ENCODE data around the gene LRRC8A.
"Not testable (repeated sequence)": the region's sequence is repeated elsewhere in the genome, so short reads cannot be mapped to it uniquely, and the experiment has no call there.

The LRRC8A gene

DNA sequence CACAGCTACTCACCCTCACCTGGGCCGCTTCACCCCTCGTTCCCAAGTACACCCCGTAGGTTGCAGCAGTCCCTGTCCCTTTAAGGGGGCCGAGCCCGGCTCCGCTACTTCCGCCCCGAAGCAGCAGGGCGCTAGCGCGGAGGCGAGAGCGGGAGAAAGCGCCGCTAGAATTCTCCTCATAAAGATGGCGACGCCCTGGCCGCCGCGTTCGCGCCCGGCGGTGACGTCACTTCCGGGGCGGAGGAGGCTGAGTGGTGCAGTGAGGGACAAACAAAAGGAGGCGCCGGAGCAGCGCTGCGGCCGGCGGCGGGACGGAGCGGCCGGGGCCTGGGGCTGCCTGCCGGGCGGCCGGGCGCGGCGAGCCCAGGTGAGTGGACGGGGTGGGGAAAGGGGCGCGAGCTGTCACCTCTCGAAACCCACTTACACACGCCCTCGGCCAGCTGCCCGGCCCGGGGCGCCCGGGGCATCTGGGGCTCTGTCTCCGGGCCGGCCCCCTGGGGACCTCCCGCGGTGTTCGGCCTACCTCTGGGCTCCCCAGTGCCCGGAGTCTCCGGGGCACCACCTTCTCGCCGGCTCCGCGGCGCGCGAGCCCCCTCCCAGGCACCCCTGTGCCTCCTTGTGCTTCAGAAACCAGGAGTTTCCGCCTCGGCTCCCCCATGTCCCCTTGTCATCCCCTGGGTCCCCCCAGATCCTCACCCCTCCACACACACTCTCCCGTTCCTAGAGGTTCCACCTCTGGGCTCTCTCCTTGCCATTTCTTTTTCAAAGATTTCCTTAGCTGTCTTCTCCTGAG, at the start of gene LRRC8A, which contains the start of gene KYAT1:
Gene LRRC8A (plus strand): TSS at position 250 of the 793 bp plus-strand sequence. CDS start 25,032 bp downstream, outside the sequence.
Gene KYAT1 (minus strand): TSS at position 67 of the 793 bp plus-strand sequence. CDS start 36,545 bp downstream, outside the sequence.
- DNase-seq: peak; percentile 87

DNA sequence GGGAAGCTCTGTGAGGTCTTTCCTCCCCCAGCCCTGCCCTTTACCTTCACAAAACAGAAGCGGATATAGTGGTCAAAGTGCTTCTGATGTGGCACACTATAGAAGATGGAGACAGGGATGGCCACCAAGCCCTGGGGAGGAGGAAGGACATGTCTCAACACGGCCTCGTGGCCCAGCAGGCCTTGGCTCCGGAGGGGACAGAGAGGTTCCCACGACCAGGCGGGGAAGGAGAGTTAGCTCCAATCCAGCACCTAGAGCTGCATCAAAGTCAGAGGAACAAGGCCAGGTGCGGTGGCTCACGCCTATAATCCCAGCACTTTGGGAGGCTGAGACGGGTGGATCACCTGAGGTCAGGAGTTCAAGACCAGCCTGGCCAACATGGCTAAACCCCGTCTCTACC, 48.2 kb upstream of the LRRC8A start:
- no peak for DNase-seq

DNA sequence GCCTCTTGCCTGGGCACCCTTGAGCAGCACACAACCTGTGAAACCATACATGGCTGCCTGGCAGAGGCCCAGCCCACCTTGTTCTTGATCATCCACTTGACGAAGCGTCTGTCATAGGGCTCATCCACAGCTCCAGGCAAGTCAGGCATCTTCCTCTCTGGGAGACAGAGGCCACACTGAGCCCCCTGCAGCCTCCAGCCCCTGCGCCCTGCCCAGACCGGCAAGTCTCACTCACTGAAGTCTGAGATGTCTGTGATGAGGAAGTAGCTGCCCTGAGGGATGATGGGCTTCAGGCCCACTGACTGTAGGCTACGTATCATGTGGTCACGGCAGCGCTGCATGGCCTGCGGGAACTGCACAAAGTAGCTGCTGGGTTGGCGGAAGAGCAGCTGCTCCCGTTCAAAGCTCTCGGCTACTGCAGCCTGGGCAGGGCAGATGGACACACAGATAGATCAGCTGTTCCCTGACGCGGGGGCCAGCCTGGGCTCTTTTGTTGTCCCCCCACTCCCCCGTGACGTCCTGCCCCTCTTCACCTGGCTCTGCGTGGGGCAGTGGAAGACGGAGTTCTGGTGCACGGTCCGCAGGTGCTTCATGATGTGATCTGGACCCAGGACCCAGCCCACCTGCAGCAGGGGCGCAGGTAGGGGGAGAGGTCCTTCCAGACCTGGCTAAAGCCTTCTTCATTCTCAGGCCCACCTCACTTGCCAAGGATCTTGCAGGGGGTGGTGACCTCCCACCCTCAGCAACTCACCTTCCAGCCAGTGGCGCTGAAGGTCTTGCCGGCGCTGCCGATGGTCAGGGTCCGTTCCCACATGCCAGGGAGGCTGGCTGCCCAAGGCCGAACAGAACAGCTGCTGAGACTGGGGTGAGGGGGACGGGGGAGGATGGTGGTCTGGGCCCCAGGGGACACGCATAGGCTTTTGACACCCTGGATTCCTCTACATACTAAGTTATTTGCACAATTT, 46.4 kb upstream of the LRRC8A start:
- no peak for DNase-seq

DNA sequence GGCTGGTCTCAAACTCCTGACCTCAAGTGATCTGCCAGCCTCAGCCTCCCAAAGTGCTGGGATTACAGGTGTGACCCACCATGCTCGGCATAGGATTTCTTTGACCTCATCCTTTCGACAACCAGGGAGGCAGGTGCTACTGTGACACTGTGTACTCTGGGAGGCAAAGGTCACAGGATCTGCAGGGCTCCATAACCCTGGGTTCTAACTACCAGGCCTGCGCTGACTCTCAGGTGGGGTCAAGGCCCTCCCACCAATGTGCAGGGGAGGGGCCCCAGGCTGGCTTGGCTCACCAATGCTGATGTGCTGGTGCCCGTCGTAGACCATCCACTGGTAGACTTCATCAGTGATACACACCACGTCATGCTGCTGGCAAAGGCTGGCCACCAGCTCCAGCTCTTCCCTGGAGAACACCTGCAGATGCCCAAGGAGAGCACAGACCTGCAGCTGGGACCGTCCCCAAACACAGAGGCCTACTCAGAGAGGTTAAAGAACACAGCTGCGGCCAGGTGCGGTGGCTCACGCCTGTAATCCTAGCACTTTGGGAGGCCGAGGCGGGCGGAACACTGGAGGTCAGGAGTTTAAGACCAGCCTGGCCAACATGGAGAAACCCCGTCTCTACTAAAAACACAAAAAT, 45.3 kb upstream of the LRRC8A start:
- DNase-seq: no peak

DNA sequence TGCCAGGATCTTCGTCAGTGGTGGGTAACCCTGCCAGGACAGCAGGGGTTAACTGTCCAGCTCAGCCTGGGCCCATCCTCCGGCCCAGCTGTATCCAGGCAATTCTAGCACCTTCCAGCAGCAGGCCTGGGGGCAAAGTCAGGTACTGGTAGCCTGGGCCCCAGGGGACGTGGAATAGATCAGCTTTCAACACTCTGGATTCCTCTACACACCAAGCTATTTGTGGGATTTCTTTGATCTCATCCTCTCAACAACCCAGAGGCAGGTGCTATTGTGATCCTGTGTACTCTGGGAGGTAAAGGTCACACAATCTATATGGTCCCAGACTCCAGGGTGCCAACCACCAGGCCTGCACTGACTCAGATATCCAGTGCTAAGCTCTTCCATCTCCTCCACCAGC, 43.6 kb upstream of the LRRC8A start:
- no peak for DNase-seq

DNA sequence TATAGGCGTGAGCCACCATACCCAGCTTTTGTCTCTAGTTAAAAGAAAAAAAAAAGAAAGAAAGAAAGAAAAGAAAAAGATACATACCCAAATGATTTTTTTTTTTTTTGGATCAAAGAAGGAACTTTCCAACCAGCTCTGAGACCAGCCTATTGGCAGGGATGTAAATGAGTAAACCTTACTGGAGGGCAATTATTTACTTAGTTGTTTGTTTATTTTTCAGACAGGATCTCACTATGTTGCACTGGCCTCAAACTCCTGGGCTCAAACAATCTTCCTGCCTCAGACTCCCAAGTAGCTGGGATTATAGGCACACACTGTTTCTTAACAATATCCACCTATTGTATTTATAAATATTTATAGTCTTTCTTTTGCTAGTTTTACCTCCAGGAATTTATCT, 41.4 kb upstream of the LRRC8A start:
- DNase-seq: no peak

DNA sequence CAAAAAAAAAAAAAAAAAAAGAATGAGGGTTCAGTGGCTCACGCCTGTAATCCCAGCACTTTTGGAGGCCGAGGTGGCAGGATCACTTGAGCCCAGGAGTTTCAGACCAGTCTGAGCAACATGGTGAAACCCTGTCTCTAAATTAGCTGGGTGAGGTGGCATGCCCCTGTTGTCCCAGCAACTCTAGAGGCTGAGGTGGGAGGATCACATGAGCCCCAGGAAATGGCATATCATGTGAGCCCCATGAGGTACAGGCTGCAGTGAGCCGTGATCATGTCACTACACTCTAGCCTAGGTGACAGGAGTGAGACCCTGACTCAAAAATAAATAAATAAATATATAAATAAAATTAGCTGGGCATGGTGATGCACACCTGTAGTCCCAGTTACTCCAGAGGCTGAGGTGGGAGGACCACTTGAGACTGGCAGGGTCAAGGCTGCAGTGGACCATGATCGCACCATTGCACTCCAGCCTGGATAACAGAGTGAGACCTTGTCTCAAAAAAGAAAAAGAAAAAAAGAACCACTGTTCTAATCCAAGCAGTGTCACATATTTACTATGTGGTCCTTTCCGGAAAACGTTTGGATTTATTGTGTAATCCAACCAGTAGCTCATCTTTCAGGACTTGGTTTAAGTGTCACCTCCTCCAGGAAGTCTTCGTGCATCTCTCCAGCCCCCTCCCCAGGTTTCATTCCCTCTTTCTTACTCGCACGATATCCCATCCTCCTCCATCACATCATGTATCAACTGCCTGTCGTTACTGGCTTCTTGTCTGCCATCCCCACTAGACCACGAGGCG, 40.0 kb upstream of the LRRC8A start:
- DNase-seq: no peak

DNA sequence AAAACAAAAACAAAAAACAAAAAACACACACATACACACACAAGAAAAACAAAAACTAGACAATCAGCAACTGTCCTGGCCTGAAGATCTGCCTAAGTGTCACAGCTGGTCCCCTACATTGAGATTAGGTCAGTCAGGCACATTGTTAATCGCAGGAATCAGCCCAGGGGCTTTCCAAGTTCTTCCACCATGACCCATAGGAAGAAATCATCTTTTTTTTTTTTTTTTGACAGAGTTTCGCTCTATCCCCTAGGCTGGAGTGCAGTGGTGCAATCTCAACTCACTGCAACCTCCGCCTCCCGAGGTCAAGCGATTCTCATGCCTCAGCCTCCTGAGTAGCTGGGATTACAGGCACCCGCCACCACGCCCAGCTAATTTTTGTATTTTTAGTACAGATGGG, 38.8 kb upstream of the LRRC8A start:
- not testable (repeated sequence) for DNase-seq

DNA sequence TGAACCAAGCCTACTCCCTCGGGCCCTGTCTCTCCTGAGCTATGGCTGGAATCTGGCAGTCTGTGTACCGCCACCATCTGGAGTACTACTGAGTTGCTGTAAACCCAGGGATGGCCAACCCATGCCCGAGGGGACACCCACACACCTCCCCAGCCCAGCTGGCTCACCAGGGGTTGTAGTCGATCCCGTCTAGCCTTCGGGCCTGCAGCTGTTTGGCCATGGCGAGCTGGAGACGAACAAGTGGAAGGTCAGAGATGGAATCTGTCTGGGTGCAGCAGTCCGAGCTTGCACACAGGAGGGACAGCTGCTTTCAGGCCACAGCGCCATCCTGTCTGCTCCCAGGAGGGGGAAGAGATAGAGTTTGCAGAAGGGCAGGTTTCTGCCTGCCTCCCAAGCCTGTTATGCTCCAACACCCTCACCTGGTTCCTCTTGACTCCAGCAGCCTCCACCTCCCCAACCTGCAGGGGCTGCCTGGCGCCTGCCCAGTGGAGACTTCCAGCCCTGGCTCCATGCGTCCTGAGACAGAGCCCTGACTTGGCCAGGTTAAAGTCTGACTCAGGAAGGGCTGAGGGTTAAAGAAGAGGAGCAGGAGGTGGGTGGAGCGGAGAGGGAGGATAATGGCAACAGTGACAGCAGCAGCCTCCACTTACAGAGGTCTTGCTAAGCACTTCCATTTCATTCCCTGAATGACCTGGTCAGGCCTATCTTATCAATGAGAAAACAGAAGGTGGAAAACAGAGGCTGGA, 36.6 kb upstream of the LRRC8A start:
- peak; percentile 34 for DNase-seq

DNA sequence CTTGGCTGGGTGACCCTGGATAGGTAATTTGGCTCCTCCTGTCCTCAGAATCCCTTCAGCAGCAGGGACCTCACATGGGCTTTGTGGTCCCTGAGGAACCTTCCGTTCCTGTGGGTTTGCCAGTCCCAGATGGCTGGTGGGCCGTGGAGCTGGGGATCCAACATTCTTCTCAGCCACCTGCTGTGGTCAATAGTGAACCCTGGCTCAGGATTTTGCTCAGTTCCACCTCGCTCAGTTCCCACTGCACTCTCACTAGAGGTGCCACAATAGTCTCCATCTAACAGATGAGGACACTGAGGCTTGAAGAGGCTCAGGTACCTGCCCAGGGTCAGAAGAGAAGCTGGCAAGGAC, 35.3 kb upstream of the LRRC8A start:
- DNase-seq: no peak

DNA sequence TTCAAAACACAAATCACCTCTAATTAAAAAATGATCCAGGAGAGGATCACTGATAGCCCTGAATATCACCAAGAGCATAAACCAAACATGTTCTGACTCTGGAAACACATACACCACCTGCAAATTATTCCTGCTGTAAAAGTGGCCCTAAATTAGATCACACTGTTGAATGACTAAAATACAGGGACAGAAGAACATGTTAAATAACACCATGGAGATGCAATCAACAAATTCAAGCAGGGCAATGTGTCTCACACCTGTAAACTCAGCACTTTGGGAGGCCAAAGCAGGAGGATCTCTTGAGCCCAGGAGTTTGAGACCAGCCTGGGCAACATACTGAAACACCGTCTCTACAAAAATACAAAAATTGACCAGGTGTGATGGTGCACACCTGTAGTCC, 34.1 kb upstream of the LRRC8A start:
- no peak for DNase-seq

DNA sequence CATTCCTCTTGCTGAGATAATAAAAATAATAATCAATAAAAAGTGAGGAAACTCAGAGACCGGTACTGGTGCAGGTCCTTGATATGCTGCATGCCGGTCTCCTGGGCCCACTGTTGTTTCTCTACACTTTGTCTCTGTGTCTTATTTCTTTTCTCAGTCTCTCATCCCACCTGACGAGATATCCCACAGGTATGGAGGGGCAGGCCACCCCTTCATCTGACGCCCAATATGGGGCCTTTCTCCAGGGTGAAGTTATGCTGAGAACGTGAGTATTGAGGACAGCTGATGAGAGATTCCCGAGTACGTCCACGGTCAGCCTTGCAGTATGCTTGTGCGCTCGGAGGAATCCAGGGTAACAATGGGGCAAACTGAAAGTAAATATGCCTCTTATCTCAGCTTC, 30.9 kb upstream of the LRRC8A start:
- not testable (repeated sequence) for DNase-seq

DNA sequence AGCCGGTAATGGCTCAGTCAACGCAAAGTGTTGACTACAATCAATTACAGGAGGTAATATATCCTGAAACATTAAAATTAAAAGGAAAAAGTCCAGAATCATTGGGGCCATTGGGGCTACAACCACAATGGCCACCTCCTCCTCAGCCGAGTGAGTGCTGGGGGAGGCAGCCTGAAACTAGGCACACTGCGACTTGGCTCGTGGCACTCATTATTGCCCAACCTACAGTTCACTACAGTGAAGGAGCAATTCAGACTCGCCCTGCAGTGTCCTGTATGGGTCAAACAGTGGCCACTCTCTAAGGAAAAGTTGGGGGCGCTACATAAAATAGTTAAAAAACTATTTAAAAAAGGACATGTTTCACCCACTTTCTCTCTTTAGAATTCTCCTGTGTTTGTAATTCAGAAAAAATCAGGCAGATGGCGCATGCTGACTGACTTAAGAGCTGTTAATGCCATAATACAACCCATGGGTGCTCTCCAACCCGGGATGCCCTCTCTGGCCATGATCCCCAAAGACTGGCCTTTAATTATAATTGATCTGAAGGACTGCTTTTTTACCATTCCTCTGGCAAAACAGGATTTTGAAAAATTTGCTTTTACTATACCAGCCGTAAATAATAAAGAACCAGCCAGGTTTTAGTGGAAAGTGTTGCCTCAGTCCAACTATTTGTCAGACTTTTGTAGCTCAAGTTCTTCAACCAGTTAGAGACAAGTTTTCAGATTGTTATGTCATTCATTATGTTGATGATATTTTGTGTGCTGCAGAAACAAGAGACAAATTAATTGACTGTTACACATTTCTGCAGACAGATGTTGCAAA, 29.9 kb upstream of the LRRC8A start:
- DNase-seq: peak; percentile 2

DNA sequence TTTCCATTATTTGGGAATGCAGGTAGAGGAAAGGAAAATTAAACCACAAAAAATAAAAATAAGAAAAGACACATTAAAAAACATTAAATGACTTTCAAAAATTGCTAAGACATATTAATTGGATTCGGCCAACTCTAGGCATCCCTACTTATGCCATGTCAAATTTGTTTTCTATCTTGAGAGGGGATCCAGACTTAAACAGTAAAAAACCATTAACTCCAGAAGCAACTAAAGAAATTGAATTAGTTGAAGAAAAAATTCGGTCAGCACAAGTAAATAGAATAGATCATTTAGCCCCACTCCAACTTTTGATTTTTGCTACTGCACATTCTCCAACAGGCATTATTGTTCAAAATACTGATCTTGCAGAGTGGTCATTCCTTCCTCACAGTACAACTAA, 29.3 kb upstream of the LRRC8A start:
- DNase-seq: not testable (repeated sequence)

DNA sequence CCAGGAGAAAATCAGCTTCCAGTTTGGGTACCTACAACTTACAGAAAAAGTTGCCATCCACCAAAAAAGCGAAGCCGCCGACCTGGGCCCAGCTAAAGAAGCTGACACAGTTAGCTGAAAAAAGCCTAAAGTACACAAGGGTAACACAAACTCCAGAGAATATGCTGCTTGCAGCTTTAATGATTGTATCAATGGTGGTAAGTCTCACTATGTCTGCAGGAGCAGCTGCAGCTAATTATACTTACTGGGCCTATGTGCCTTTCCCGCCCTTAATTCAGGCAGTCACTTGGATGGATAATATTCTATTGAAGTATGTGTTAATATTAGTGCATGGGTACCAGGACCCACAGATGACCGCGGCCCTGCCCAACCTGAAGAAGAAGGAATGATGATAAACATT, 27.5 kb upstream of the LRRC8A start:
- not testable (repeated sequence) for DNase-seq

DNA sequence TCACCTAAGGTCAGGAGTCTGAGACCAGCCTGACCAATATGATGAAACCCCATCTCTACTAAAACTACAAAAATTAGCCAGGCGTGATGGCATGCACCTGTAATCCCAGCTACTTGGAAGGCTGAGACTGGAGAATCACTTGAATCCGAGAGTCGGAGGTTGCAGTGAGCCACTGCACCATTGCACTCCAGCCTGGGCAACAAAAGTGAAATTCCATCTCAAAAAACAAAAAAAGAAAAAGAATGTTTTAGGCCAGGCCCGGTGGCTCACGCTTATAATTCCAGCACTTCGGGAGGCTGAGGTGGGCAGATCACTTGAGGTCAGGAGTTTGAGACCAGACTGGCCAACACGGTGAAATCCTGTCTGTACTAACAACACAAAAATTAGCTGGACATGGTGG, 23.5 kb upstream of the LRRC8A start:
- not testable (repeated sequence) for DNase-seq

DNA sequence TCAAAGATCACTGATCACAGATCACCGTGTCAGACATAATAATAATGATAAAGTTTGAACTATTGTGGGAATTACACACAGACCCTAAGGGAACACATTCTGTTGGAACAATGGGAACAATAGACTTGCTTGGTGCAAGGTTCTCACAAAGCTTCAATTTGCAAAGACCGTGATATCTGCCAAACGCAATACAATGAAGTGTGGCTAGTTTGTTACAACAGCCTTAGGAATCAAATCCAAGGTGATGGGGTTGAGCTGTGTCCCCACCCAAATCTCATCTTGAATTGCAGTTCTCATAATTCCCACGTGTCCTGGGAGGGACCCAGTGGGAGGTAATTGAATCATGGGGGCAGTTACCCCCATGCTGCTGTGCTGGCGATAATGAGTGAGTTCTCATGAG, 21.0 kb upstream of the LRRC8A start:
- no peak for DNase-seq

DNA sequence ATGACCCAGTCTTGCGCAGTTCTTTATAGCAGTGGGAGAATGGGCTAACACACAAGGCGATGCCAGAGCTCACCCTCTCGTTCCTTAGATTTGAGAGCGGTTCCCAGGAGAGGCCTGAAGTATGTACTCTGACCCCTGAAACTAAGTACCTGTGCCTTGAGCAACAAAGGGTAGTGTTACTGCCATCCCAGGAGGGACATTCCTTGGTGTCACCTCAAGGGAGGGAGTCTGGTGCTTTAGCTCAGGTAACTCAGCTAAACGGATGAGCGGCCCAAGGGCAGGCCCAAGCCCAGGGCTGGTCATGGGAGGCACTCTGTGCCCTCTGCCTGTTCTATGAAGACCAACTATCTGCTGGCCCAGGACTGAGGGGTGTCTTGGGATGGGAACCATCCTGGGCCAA, 20.4 kb upstream of the LRRC8A start:
- no peak for DNase-seq

DNA sequence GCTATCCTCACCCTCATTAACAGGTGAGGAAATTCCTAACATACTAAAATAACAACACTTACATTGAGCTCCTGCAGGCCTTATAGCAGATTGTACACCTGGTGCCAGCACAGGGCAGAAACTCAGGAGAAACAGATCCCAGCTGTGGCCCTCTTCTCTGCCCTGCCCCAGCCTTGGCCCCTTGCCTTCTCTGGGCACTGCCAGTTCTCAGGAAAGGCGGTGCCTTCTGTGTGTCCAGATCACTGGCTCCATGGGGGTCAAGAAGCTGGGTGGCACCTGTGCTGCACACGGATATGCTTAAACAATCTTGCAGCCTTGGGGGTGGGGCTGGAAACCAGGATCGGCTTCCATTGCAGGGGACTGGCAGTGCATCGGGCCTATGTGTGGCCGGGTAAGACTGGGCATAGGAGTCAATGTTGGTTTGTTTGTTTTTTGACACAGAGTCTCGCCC, 19.5 kb upstream of the LRRC8A start:
- DNase-seq: no peak

DNA sequence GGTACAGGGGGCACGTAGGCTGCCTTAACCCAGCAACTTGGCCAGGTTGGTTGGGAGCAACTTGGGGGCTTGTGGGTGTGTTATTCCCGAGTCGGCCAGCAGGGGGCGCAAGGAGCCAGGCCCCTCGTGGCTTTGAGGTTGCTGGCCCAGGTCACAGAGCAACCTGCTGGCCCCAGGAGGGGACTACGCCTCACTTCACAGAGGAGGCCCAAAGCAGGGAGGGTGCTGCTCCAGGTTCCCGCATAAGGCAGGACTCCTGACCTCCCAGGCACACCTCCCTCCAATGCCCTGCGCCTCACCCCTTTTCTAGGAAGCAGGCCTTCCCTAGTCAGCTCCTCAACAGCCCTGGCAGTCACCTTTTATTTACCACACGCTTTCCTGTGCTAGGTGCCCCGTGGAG, 18.3 kb upstream of the LRRC8A start:
- DNase-seq: no peak
